Fibroblast of pulmonary artery (primary cell): ENCODE results near the gene ZNF618.

ENCODE experiments used
- DNase-seq: peaks from one replicate; pipeline ENCODE4 v3.0.0-alpha.2; 2010; ENCODE audit warnings: low read depth
- H3K4me3 ChIP-seq: replicated peaks from 2 replicates; pipeline ENCODE4 v1.5.1; 2011; ENCODE audit warnings: low read depth, mild to moderate bottlenecking, control low read depth, low read length, moderate library complexity
- TF ChIP-seq, protein P1 (sequence below): IDR thresholded peaks from 2 replicates; pipeline ENCODE4 v1.5.1; 2011; ENCODE audit warnings: mild to moderate bottlenecking, control low read depth, low read length, inconsistent platforms; ENCODE audit errors: missing control alignments

The ZNF618 gene

GRCh38 chr9:114050646-114051045 is 174.5 kb downstream of the ZNF618 start:
- TF ChIP-seq, protein P1, sequence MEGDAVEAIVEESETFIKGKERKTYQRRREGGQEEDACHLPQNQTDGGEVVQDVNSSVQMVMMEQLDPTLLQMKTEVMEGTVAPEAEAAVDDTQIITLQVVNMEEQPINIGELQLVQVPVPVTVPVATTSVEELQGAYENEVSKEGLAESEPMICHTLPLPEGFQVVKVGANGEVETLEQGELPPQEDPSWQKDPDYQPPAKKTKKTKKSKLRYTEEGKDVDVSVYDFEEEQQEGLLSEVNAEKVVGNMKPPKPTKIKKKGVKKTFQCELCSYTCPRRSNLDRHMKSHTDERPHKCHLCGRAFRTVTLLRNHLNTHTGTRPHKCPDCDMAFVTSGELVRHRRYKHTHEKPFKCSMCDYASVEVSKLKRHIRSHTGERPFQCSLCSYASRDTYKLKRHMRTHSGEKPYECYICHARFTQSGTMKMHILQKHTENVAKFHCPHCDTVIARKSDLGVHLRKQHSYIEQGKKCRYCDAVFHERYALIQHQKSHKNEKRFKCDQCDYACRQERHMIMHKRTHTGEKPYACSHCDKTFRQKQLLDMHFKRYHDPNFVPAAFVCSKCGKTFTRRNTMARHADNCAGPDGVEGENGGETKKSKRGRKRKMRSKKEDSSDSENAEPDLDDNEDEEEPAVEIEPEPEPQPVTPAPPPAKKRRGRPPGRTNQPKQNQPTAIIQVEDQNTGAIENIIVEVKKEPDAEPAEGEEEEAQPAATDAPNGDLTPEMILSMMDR: no peak
- H3K4me3 ChIP-seq: no peak overlapping the region
- no peak for DNase-seq

GRCh38 chr9:114051281-114051680 is 175.2 kb downstream of the ZNF618 start:
- no peak overlapping the region for H3K4me3 ChIP-seq
- no peak for DNase-seq
- TF ChIP-seq, protein P1: no peak

DNA sequence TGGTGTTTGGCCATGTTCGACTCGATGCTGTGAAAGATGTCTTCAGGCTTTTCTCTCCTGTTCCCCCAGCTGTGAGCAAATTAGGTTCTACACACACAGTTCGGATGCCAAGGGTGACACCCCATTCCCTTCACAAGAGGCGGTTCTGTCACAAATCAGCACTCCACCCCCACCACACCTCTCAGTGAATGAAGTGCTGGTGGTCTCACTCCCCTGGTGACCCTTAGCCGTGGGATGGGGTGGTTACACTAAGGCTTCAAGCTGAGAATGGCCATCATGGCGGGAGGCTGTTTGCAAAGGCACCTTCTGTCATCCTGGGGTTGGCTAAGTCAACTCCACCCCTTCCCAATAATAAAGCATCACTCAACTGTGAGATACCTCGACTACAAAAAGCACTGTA is 175.6 kb downstream of the ZNF618 start:
- TF ChIP-seq, protein P1: no peak
- no peak for DNase-seq
- no peak overlapping the region for H3K4me3 ChIP-seq

DNA sequence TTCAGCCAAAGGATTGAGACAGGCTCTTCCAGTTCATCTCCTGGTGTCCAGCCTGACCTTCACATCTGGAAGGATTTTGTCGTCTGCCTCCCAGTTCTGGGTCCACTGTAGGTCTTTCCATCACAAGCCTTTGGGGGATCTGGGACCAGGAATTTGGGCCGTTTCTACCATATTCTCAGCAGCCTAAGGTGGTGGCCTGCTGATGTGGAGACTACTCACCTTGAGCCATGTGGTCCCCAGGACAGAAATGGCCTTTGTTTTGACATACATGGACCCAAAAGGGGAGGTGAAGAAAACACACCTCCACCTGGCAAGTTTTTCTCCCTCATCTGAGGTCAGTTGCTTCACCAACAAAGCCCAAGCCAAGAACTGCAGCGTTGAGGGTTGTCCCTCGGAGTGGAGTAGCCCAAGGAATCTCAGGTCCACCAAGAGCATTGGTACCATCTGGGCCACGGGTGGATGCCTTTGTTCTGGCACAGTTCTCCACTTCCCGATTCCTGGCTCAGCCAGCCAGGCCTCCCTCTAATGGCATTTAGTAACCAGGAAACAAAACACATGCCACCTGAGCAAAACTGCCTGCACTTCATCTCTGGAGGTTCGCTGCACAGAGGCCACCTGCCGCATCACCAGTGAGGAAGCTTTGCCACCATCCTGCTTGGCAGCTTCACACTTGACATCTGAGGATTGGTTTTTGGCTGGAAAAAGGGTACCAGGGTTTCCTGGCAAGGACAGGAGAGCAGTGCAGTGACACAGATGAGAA is 177.3 kb downstream of the ZNF618 start:
- H3K4me3 ChIP-seq: no peak overlapping the region
- no peak for DNase-seq
- TF ChIP-seq, protein P1: no peak

DNA sequence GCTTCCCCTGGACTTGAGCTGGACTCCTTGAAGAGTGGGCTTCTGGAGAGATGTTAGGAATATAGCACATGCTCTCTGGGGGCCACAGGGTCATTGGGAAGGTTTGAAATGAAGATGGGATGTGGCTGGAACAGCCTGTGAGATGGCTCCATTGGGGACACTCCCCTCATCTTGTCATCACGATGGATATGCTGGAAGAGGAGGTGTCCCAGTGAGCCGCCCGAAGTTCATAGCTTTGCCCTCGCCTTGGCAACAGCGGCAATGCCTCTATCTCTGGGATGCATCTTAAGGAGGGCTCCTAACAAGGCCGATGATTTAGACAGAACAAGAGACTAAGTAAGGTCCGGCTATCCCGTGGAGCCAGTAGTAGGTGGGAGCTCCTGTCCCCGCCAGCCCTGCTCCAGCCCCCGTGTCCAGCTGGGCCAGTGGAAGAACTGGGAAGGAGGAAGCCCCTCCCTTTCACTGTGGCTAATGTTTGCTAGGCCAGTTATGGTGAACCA is 178.1 kb downstream of the ZNF618 start:
- TF ChIP-seq, protein P1: no peak
- no peak for DNase-seq
- no peak overlapping the region for H3K4me3 ChIP-seq

DNA sequence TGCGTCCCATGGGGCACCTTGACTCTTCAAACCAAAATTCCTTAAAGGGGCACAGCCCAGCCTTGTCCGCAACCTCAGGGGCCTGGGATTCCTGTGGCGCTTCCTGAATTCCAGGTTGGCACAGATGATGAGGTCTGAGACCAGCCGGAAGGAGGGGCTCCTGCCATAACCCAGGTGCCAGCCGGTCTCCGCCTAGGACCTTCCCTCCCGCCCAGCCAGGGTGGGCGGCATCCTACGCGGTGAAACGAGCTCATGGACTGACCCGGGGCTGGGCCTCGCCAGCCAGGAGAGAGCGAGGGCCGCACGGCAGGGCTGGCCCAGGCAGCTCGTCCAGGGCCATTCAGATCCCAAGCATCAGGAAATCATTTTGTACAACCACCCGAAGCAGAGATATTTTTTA is 179.0 kb downstream of the ZNF618 start:
- DNase-seq: no peak
- TF ChIP-seq, protein P1: no peak
- H3K4me3 ChIP-seq: no peak overlapping the region

- DNase-seq: no peak
- TF ChIP-seq, protein P1: no peak
- no peak overlapping the region for H3K4me3 ChIP-seq
Measured at GRCh38 chr9:114055894-114056293, 179.8 kb downstream of the ZNF618 start.
